GM19351 (cell line): Measurements from ENCODE around the gene GPR176.
A peak's percentile ranks its signal among the peaks of the same experiment; 100 is the strongest.

Source experiments
- ATAC-seq: cut with Tn5 transposase; IDR thresholded peaks from one replicate; pipeline ENCODE4 v1.9.1; 2021; ENCODE audit warnings: mild to moderate bottlenecking, moderate library complexity; ENCODE audit not compliant: unreplicated experiment

Gene GPR176

DNA sequence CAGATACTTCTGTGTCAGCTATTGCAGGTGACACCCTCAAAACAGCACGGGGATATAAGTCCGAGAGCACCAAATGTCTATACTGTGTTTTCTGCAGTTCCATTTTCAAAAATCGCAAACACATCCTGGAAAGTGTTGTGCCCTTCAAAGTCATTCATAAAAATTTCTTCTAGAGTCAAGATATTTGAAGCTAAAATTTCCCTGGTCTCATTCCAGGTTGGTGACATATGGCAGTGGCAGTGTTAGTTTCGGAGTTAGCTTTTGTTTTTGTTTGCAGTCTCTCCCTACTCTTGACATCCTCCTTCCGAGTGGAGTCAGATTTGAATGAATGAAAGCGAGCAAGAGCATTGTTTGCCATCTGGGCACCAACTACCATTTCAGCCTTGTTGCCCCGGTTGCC is 134.2 kb downstream of the GPR176 start:
- ATAC-seq, result no peak

DNA sequence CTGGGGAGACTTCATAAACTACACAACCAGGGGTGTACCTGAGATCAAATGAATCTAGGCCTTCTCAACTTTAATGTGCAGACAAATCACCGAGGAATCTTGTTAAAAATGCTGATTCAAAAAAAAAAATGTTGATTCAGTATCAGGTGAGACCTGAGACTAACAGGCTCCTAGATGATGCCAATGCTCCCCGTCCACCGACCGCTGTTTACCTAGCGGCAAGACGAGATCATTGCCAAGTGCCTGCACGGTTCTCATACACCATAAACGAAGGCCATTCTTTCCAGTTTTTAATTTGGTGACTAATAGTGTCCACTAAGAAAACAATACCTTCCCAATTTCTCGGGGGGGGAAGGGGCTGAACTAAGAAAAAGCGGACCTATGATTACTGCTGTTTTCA is 134.9 kb downstream of the GPR176 start:
- ATAC-seq, result no peak

DNA sequence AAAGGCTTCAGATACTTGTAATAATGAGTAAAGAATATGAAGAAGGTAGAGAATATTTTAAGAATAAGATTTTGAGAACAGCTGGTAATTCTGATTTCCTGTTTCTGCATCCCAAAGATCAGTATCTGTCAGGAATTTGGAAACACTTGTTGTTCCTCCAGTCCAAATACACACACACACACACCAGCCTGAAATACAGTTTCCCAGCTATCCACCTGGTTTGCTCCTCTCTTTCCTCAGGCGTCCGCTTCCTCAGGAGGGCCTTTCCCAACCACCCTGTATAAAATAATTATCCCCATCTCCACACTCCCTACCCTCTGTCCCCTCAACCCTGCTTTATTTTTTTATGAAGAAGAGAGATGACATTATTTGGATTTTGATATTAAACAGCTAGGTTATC is 135.4 kb downstream of the GPR176 start:
- ATAC-seq, result no peak

DNA sequence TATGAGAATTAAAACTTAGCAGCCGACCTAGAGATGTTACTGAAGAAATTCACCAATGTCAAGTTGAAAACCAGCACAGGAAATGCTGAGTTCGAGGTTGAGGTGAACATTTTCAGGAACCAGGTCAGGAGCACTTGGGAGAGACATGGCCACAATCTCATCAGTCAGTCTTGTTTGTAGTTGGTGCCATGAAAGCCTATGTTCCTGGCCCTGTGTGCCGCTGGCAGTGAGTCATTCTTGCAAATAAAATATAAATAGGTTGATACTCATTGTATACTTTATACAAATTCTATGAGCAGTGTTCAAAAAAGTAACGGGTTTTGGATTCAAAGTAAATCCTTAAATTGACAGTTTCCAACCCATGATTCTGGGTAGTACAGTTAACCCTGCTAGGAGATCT is 135.9 kb downstream of the GPR176 start:
- ATAC-seq, result no peak

DNA sequence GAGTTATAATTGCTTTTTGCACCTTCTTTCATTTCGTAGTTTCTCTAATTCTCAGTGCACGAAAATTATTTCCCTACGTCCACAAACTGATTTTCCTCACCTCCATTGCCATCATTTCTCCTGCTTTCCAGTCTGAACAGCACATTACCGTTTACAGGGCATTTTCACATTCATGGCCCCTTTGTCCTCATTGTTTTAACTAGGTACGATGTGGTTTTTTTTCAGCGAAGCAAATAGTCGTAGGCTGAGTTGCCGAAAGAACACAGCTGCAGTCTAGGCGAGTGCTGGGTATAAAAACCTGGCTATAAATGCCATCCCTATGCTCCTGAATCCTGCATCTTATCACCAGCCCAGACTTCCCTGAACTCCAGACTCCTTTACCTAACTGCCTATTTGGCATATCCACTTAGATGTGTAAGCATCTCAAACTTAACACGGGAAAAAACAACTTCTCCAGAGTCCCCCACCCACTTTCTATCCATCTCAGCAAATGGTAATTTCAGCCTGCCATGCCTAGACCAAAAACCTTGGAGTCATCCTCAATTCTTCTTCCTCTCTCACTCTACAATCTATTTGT is 136.7 kb downstream of the GPR176 start:
- ATAC-seq, result no peak

DNA sequence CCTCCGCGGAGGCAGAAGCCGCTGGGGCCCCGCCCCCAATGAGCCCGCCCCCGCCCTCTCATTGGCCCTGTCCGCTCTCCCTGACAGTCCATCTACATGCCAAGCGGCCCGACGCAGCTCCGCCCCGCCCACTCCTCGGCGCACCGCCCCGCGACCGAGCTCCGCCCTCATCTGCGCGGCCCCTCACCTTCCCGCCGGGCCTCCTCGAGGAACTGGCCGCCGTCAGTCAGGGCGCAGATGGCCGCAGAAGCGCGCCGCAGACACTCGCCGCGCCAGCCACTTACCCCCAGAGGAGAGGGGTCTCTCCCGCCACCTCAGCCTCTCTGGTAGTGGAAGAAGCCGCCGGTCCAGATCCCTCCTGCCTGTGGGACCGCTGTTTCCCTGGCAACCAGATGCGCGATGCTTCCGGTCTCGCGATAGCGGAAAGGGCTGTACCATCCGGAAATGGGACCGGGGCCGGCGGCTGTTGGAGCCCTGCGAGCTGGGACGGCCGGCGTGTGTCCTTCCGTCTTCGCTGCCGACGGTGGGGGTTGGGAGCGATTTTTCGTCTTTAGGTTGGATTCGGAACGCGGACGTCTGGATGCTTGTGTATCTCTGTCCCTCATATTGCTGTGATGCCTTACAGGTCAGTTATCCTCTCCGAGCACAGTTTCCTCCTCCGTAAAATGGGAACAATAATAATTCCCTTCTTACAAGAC is 137.5 kb downstream of the GPR176 start, which contains the start of gene FSIP1:
FSIP1 (minus strand) TSS at position 401 of the 698 bp plus-strand sequence. CDS start 6,317 bp downstream, outside the sequence.
- peak; percentile 94 for ATAC-seq

DNA sequence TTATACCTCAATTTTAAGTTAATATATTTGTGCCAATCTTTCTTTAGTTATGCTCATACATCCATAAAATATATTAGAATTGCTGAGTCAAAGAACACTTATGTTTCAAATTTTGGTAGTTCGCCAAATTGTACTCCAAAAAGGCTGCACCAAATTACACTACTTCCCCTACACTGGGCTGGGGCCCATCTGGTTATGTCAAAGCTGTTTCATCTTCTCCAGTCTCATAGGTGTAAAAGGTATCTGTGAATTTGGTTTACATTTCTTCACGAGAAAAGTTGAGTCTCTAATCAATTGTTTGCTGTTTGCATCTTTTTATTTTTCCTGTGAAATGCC is 138.1 kb downstream of the GPR176 start:
- ATAC-seq, result no peak

DNA sequence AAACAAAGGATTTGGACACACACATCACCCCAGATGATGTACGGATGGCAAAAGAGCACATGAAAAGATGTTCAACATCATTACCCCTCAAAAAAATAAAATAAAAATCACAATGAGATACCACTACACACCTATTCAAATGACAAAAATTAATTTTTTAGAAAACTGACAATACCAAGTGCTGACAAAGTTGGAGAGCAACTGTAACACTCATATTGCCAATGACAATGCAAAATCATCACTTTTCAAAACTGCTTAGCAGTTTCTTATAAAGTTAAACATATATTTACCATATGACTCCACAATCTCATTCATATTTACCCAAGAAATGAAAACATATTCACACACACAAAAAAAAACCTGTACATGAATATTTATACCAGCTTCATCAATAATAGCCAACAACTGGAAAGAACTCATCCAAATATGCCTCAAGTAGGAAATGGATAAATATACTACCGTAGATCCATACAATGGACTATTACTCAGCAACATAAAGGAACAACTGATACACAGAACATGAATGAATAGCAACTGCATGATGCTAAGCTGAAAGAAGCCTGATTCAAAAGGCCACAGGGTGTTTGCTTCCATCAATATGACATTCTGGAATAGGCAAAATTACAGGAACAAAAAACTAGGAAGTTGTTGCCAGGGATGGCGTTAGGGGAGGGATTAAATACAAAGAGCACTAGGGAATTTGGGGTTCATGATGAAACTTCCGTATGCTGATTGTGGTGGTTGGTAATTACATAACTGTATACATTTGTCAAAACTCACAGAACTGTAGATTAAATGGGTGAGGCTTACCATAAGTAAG is 138.7 kb downstream of the GPR176 start:
- ATAC-seq, result no peak

DNA sequence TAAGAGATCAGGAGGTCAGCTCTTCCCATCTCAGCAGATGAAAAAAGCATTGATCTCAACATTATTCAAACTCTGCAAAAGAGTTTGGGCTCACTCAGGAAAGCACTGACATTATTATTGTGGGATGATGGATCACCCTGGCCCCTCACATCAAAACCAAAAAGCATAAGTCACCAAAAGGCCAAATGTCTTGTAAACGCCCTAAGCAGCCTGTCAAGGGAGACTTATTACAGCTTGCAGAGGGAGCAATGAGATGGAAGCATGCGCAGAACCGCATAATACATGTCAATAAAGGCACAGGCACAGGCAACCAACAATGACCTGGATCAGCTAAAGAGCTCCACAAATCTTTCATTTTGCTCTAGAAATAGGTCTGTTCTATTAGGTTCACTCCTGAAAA is 142.0 kb downstream of the GPR176 start:
- ATAC-seq, result no peak

DNA sequence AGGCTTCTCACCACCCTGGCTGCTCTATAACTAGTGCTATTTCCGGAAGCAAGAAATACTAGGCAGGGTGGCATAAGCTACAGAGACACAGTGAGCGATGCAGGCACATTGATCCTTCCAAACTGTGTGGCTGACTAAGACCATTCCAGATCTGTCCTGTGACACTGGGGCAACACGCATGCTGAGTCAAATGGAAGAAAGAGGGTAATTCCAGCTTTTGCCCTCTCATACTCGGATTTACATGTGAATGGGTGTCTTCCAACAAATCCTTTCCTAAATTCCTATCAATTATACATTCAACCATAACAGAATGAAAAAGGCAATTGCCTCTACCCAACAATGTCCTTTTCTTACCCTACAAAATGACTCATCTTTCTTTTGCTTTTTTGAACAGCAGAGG is 142.6 kb downstream of the GPR176 start:
- ATAC-seq, result no peak

DNA sequence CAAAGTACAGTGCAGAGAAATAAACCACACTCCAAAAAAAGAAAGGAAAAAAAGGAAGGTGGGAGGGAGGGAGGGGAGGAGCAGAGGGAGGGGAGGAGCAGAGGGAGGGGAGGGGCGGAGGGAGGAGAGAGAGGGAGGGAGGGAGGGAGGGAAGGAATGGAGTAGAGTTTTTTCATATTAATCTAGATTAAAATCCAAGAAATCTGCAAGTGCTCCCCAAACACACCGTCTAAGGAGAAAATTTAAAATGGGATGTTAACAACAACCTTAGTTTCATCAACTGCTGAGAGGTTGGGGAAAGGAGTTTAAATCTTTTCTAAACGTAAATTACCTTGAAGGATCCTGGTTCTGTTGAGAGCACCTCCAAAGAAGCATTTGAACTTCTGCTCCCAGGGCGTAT is 144.0 kb downstream of the GPR176 start:
- no peak for ATAC-seq

DNA sequence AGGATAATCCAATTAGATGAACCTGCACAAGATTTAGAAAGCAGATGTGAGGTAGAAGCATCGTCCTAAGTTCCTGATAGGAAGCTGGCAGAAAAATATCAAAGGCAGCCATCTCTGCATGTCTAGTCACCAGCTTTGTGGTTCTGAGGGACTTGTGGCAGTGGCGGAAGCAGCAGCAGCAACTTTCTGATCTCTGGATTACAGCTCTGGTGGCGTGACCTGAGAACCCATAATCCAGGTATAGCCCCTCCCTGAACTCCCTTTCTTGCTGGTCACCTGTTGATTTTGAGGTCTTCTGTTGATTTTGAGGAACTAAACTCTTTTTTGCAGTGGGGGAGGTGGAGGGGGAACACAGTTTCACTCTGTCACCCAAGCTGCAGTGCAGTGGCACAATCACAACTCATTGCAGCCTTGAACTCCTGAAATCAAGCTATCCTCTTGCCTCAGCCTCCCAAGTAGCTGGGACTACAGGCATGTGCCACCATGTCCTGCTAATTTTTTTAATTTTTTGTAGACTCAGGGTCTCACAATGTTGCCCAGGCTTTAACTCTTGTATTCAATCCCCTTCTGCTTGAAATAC is 145.3 kb downstream of the GPR176 start:
- no peak for ATAC-seq

DNA sequence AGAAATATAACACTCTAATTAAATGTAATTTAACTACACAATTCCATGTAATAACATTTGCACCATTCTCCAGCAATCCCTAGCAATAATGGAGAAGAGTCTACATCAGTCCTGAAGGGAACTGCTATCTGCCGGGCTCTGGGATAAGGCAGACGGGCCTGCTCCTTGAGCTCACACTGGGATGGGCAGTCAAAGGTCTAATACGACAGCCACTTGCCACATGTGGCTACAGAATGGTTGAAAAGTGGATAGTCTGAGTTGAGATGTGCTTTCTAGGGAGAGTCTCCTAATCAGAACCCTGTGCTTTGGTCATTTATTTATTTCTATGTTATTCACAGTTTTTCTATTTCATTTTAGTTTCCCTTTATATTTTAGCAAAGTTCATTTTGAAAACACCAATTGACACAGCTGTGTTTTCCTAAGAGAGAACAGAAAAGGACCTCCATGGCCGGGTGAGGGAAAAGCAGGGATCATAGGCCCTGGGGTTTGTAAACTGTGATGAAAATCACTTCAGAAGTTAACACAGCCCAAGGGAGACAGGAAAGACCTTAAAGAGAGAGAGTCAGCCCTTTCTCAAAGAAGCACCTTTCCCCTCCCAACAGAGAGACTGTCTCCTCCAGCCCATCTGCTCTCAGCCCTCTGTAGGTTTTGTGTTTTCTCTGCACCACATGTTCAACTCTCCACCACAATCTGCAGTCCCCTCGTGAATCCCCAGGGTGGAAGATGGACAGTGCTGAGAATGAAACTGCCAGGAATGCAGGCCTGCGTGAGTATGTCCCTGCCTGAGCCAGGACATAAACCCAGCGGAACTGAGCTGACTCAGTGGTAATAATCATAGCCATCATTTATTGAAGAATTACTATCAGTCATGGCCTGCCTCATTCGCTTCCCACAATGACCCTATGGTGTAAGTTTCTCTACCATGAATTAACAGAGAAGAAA is 149.0 kb downstream of the GPR176 start:
- ATAC-seq, result no peak

DNA sequence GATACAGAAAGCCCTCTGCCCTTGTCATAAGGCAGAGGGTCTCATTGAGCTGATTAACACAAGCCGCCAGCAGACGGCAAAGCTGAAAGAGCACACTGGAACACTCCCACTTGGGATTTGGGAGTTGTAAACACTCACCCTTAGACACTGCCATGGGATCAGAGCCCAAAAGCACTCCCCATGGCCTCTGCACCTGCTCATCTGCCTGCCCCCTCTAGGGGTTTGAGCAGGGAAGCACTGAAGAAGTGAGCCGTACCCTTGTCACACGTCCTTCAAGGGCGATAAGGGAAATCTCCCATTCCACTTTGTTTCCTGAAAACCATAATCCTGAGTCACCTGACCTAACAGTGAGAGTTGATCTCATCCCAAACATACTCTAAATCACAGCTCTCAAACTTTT is 152.1 kb downstream of the GPR176 start:
- ATAC-seq, result no peak

DNA sequence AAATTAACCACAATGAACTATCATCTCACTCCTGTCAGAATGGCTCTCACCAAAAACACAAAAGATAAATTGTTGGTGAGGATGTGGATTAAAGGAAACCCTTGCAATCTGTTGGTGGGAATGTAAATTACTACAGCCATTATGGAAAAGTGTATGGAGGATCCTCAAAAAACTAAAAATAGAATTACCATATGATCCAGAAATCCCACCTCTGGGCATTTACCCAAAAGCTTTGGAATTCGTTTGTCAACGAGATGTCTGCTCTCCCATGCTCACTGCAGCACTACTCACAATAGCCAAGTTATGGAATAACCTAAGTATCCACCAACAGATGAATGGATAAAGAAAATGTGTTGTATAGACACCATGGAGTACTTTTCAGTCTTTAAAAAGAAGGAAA is 159.1 kb downstream of the GPR176 start:
- ATAC-seq, result no peak

DNA sequence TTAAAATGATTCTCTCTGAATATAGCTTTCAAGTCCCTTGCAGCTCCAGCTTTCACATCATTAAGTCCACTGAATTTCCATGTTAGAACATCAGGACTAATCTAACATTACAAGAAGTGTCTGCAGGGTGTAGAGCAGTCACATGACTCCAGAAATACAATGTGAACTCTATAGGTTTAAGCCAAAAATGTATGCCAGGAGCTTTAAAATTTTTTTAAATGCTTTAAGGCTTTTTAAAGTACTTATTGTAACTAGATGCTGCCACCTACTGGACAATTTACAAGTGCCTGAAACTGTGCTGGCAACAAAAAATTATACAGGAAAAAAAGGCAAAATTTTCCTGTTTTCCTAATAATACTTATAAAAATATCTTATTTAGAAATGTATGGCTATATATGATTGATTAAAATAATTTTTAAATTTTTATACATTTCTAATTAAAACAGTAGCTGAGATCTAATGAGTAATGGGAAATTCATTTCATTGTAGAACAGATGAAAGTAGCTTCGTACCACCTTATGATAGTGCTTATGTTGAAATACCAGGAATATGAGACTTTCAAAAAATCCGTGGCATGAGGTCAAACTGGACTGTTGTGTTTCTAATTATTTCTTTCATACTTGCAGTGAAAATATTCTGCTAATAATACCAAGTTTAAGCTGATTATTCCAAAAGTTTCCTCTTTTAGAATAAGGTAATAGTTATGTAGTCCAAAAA is 163.1 kb downstream of the GPR176 start:
- ATAC-seq, result no peak

DNA sequence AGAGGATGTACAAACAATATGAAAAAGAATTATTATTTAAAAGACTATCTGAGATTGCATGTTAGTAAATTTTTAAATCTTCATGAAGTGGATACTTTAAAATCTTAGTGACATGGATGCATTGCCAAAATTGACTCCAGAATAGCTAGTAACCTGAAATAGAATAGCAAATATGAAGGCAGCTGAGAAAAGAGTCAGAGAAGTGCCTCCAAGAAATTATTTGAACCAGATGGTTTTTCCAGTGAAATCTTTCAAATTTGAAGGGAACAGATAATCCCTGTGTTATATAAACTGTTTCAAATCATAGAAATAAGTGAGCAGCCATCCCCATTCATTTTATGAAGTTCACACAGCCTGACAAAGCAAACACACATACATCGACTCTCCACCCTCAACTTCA is 167.1 kb downstream of the GPR176 start:
- ATAC-seq, result no peak

DNA sequence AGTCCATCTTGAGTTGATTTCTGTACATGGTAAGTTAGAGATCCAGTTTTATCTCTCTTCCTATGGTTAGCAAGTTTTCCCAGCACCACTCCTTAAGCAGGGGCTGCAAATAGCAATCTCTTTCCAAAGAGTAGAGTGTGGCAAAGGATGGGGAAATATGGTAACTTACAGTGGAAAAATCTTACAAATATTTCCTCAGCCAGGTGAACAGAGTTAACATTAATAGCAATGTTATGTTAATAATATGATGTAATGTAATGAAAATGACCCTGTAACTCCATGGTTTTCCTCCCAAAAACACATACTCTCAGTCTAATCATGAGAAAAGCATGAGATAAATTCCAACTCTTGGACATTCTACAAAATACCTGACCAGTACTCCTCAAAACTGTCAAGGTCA is 167.8 kb downstream of the GPR176 start:
- no peak for ATAC-seq
